A549 (cell line): ENCODE results near the gene KIAA1586. TPM values are rescaled to one million over a fixed set of nuclear protein-coding genes. Genes with fewer than 3 reads are reported as not detected.
A peak's percentile ranks its signal among the peaks of the same experiment; 100 is the strongest.

Source experiments
- ATAC-seq, 2 experiments: fragments of 200-7000 bp in 1 of 2; fragments of >200 bp in 1 of 2; cut with Nextera tagmentation in 1 of 2; cut with Tn5 transposase in 1 of 2; 3 replicates each; pipeline versions ENCODE4 v1.8.0 to v1.9.1; 2018 to 2020; ENCODE audit warnings: mild to moderate bottlenecking in 1 of 2, moderate library complexity in 1 of 2
- CTCF ChIA-PET: fragments of 300-600 bp; sonication (Branson Sonifier 250); formaldehyde crosslinking; extraction: SDS; loops from one replicate; lab custom pipeline; 2021; ENCODE audit warnings: antibody characterized with exemption, inconsistent platforms; lab: Yijun Ruan, JAX
- POLR2A ChIA-PET: fragments of 350-600 bp; formaldehyde crosslinking; extraction: SDS; loops from one replicate; lab custom pipeline; 2021; ENCODE audit warnings: antibody characterized with exemption, inconsistent platforms; lab: Yijun Ruan, JAX
- DNase-seq, 2 experiments: peaks; one replicate each; pipeline versions ENCODE4 v3.0.0 to v3.0.0-alpha.2; 2011 to 2016; ENCODE audit warnings: low read depth in 1 of 2, low spot score in 1 of 2
- FAIRE-seq: peaks from 2 replicates; lab custom pipeline; 2011; peaks lifted over from hg19 to GRCh38; lab: Jason Lieb, UNC
- H3K27ac ChIP-seq, 2 experiments: fragments of >200 bp; sonication (Bioruptor Twin); formaldehyde crosslinking; 3 replicates each; pipeline ENCODE4 v1.5.1; 2016 to 2017
- H3K4me1 ChIP-seq: fragments of >200 bp; sonication (Bioruptor Twin); formaldehyde crosslinking; 3 replicates; pipeline ENCODE4 v1.6.1; 2016
- H3K4me2 ChIP-seq: fragments of >200 bp; sonication (Bioruptor Twin); formaldehyde crosslinking; 3 replicates; pipeline ENCODE4 v1.6.1; 2016
- H3K4me3 ChIP-seq: fragments of >200 bp; sonication (Bioruptor Twin); formaldehyde crosslinking; 3 replicates; pipeline ENCODE4 v1.5.1; 2016
- H3K9me3 ChIP-seq: fragments of >200 bp; sonication (Bioruptor Twin); formaldehyde crosslinking; 3 replicates; pipeline ENCODE4 v1.6.1; 2016
- CHD2 ChIP-seq: fragments of 150-350 bp; IDR thresholded peaks from 2 replicates; pipeline ENCODE4 v1.6.1; 2014; ENCODE audit warnings: low read length; ENCODE audit not compliant: partially characterized antibody
- CHD4 ChIP-seq: fragments of 200-600 bp; sonication (generic); IDR thresholded peaks from 2 replicates; pipeline ENCODE4 v1.6.1; 2016; ENCODE audit warnings: antibody characterized with exemption, mild to moderate bottlenecking, borderline replicate concordance
- EP300 ChIP-seq, 2 experiments: fragments of >200 bp; sonication (Bioruptor Twin); formaldehyde crosslinking; IDR thresholded peaks; 2 replicates in 1 of 2; 3 replicates in 1 of 2; pipeline ENCODE4 v1.6.1; 2016 to 2017
- FOSB ChIP-seq: fragments of 250-450 bp; sonication (Bioruptor Pico); IDR thresholded peaks from 2 replicates; pipeline ENCODE4 v1.5.0; 2020; ENCODE audit warnings: mild to moderate bottlenecking, moderate library complexity
- FOSL2 ChIP-seq, 2 experiments: fragments of 450-650 bp in 1 of 2; fragments of >200 bp in 1 of 2; sonication (Bioruptor Twin) in 1 of 2; formaldehyde crosslinking; IDR thresholded peaks; 2 replicates each; pipeline versions ENCODE4 v1.5.0 to v1.6.1; 2016 to 2020; ENCODE audit warnings: mild to moderate bottlenecking in 1 of 2, moderate library complexity in 1 of 2
- FOXS1 ChIP-seq: fragments of 250-450 bp; sonication (Bioruptor Pico); IDR thresholded peaks from 2 replicates; pipeline ENCODE4 v1.5.0; 2020; ENCODE audit warnings: mild to moderate bottlenecking, moderate library complexity
- GATA3 ChIP-seq: IDR thresholded peaks from 2 replicates; pipeline ENCODE4 v1.6.1; 2012; ENCODE audit warnings: borderline replicate concordance
- HDAC2 ChIP-seq: fragments of 200-600 bp; sonication (generic); IDR thresholded peaks from 2 replicates; pipeline ENCODE4 v1.6.1; 2016
- HOXA7 ChIP-seq: fragments of 250-450 bp; sonication (Bioruptor Pico); IDR thresholded peaks from 2 replicates; pipeline ENCODE4 v1.5.0; 2020; ENCODE audit warnings: mild to moderate bottlenecking, moderate library complexity
- HOXB13 ChIP-seq: fragments of 250-450 bp; sonication (Bioruptor Pico); IDR thresholded peaks from 2 replicates; pipeline ENCODE4 v1.5.0; 2020; ENCODE audit warnings: low read depth, mild to moderate bottlenecking, moderate library complexity
- JUNB ChIP-seq: fragments of >200 bp; sonication (Bioruptor Twin); formaldehyde crosslinking; IDR thresholded peaks from 2 replicates; pipeline ENCODE4 v1.6.1; 2016
- KDM1A ChIP-seq: fragments of 200-600 bp; sonication (generic); IDR thresholded peaks from 2 replicates; pipeline ENCODE4 v1.6.1; 2016; ENCODE audit warnings: low read depth, mild to moderate bottlenecking
- MAZ ChIP-seq: fragments of 150-350 bp; IDR thresholded peaks from 2 replicates; pipeline ENCODE4 v1.6.1; 2014; ENCODE audit warnings: antibody characterized with exemption, low read depth, low read length, borderline replicate concordance
- MYC ChIP-seq: IDR thresholded peaks from 2 replicates; pipeline ENCODE4 v1.6.1; 2012; ENCODE audit warnings: mild to moderate bottlenecking, inconsistent platforms, low read length, improper control_type of control experiment, borderline replicate concordance
- NFE2L2 ChIP-seq: fragments of 150-350 bp; conservative IDR thresholded peaks from 2 replicates; pipeline ENCODE4 v1.6.1; 2014; ENCODE audit warnings: low read length
- NR3C1 ChIP-seq: fragments of >200 bp; sonication (Bioruptor Twin); formaldehyde crosslinking; IDR thresholded peaks from 3 replicates; pipeline ENCODE4 v1.6.1; 2017
- PBX3 ChIP-seq: IDR thresholded peaks from 2 replicates; pipeline ENCODE4 v1.6.1; 2012
- POLR2AphosphoS2 ChIP-seq: conservative IDR thresholded peaks from 2 replicates; pipeline ENCODE4 v1.6.1; 2012; ENCODE audit warnings: low read length, improper control_type of control experiment, inconsistent platforms
- RARB ChIP-seq: fragments of 250-450 bp; sonication (Bioruptor Pico); IDR thresholded peaks from 2 replicates; pipeline ENCODE4 v1.8.0; 2021; ENCODE audit warnings: mild to moderate bottlenecking, moderate library complexity
- RCOR1 ChIP-seq: fragments of 150-350 bp; IDR thresholded peaks from 2 replicates; pipeline ENCODE4 v1.6.1; 2014; ENCODE audit warnings: antibody characterized with exemption, low read length, low read depth
- RFX5 ChIP-seq: fragments of 450-650 bp; IDR thresholded peaks from 2 replicates; pipeline ENCODE4 v1.7.1; 2014; ENCODE audit warnings: antibody characterized with exemption, mild to moderate bottlenecking, moderate library complexity
- RNF2 ChIP-seq: fragments of 200-600 bp; sonication (generic); IDR thresholded peaks from 2 replicates; pipeline ENCODE4 v1.6.1; 2016; ENCODE audit warnings: low read depth, mild to moderate bottlenecking, antibody characterized with exemption, moderate library complexity, borderline replicate concordance
- SMC3 ChIP-seq: fragments of >200 bp; sonication (Bioruptor Twin); formaldehyde crosslinking; IDR thresholded peaks from 3 replicates; pipeline ENCODE4 v1.6.1; 2018; ENCODE audit warnings: inconsistent platforms
- ZC3H11A ChIP-seq: fragments of 450-650 bp; IDR thresholded peaks from 2 replicates; pipeline ENCODE4 v1.6.1; 2014; ENCODE audit warnings: antibody characterized with exemption, mild to moderate bottlenecking
- ZSCAN20 ChIP-seq: fragments of 250-450 bp; sonication (Bioruptor Pico); IDR thresholded peaks from 2 replicates; pipeline ENCODE4 v1.8.0; 2022; ENCODE audit warnings: mild to moderate bottlenecking, moderate library complexity
- WGBS: methylation state at CpG from one replicate; pipeline ENCODE4 v1.1.6; 2017; ENCODE audit errors: missing lambda C conversion rate; 5-methylcytosine and 5-hydroxymethylcytosine counted together
- polyA plus RNA-seq, 4 experiments: library from polyadenylated mRNA; depleted of rRNA in 3 of 4; stranded (reverse); fragments of >200 nt; fragmentation: RNase III in 1 of 4; extraction: RNeasy Plus Mini Kit Qiagen cat#74134 plus additional on column Dnase treatment in 1 of 4; gene quantifications; 2 replicates in 3 of 4; 3 replicates in 1 of 4; pipeline ENCODE4 v1.2.3, GENCODE V29; 2011 to 2017
- TF ChIP-seq, protein P1 (sequence below): fragments of 150-350 bp; IDR thresholded peaks from 2 replicates; pipeline ENCODE4 v1.6.1; 2014; ENCODE audit warnings: low read depth, mild to moderate bottlenecking, low read length
- TF ChIP-seq, protein P2 (sequence below): fragments of 250-450 bp; sonication (Bioruptor Pico); IDR thresholded peaks from 2 replicates; pipeline ENCODE4 v1.5.0; 2020; ENCODE audit warnings: low read depth, mild to moderate bottlenecking, moderate library complexity
- TF ChIP-seq, protein P3 (sequence below): IDR thresholded peaks from 2 replicates; pipeline ENCODE4 v1.6.1; 2012

Gene KIAA1586
- polyA plus RNA-seq, 2 of the 4 experiments (the other 2 are of a cell fraction) = 4.7 to 6.3 TPM

- peaks cover 3% of the 10 kb centered on the region; the same call in 1 of the 3 replicates for H3K9me3 ChIP-seq
- H3K4me3 ChIP-seq = no peak overlapping the region
- no peak for ATAC-seq
- FAIRE-seq = no peak
- 76% methylated on average over 5 of the region's 5 CpGs for WGBS
- H3K27ac ChIP-seq = no peak overlapping the region
- H3K4me2 ChIP-seq = 0 out of 3 replicates have a peak overlapping the region, but pooled peaks have one; percentile 58
- ChIA-PET CTCF (no interaction called here), POLR2A (no interaction called here)
- H3K4me1 ChIP-seq = peaks cover 12% of the 10 kb centered on the region; the same call in 1 of the 3 replicates
- no peak for DNase-seq
- TF ChIP-seq NR3C1 (no peak), ZC3H11A (no peak), RNF2 (no peak), NFE2L2 (no peak), RFX5 (no peak), MYC (no peak)
Observed at GRCh38 chr6:57048577-57048976, 2.1 kb downstream of the KIAA1586 start.

- WGBS = 88% methylated on average over 3 of the region's 3 CpGs
- CTCF ChIA-PET = no interaction called here
- no peak for DNase-seq
Observed at GRCh38 chr6:57063847-57064246, 17.4 kb downstream of the KIAA1586 start.

DNA sequence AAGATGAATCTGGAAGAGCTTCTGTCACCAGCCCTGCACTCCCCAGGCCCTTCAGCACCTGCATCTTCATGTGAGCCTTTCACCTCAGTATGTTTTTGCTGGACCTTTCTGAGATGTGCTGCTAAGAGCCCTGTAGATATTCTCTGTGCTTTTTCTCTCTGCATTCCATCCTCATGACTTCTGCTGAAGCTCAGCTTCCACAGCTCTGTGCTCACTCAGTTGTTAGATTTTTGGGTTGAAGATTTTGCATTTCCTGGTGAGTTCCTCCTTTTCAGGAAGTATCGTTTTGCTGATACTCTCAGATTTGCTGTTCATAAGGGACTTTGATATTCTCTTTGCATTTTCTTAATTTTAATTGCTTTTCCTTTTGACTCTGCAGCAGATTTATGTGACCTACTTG is 18.3 kb downstream of the KIAA1586 start:
- POLR2A ChIA-PET = no interaction called here

More at GRCh38 chr6:57063847-57064246, 17.4 kb downstream of the KIAA1586 start:
- ATAC-seq (no peak), FAIRE-seq (no peak)
- POLR2A ChIA-PET = no interaction called here
- Histone ChIP-seq H3K4me3 (no peak overlapping the region), H3K27ac (no peak overlapping the region), H3K4me1 (no peaks in the 10 kb centered on the region), H3K9me3 (no peaks in the 10 kb centered on the region), H3K4me2 (no peak overlapping the region)
- no peak for TF ChIP-seq RFX5
- TF ChIP-seq FOXS1 (CRISPR knock-in tag) = no peak
- no peak for TF ChIP-seq CHD4
- no peak for TF ChIP-seq ZSCAN20
- TF ChIP-seq FOSB (CRISPR knock-in tag) = no peak
- TF ChIP-seq, protein P1, sequence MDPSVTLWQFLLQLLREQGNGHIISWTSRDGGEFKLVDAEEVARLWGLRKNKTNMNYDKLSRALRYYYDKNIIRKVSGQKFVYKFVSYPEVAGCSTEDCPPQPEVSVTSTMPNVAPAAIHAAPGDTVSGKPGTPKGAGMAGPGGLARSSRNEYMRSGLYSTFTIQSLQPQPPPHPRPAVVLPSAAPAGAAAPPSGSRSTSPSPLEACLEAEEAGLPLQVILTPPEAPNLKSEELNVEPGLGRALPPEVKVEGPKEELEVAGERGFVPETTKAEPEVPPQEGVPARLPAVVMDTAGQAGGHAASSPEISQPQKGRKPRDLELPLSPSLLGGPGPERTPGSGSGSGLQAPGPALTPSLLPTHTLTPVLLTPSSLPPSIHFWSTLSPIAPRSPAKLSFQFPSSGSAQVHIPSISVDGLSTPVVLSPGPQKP = no peak
- TF ChIP-seq MAZ = no peak
- no peak for TF ChIP-seq CHD2
- no peak for TF ChIP-seq FOSL2 (IDR thresholded peaks at IDR 0.05)
- TF ChIP-seq FOSL2 (CRISPR knock-in tag; IDR thresholded peaks at IDR 0.05) = no peak
- TF ChIP-seq KDM1A = no peak

DNA sequence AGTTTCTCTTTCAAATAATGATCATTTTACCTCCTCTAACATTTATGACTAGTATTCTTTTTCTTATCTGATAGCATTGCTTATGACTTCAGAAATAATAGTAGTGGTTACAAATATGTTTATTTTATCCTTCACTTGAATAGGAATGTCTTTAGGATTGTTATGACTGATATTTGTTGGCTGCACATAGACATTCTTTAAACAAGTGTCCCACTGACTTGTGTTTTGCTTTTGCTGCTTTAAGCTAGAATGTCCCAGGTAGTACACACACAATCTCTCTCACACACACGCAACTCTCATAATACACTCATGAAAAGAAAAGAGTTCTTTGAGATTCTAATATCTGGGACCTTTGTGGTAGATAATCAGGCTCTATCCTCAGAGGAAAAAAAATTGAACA is 21.6 kb downstream of the KIAA1586 start:
- FAIRE-seq (no peak), DNase-seq (no peak), ATAC-seq (no peak)
- Histone ChIP-seq H3K4me2 (no peak overlapping the region), H3K27ac (no peak overlapping the region), H3K9me3 (no peaks in the 10 kb centered on the region), H3K4me1 (no peaks in the 10 kb centered on the region), H3K4me3 (no peak overlapping the region)
- CTCF ChIA-PET = no interaction called here
- POLR2A ChIA-PET = no interaction called here
- WGBS = 96% methylated on average over 1 of the region's 1 CpG
- TF ChIP-seq HDAC2 (no peak), HOXB13 (CRISPR knock-in tag) (no peak), EP300 (IDR thresholded peaks at IDR 0.05) (no peak), HOXA7 (CRISPR knock-in tag) (no peak), PBX3 (no peak), FOXS1 (CRISPR knock-in tag) (no peak), ZC3H11A (no peak), RCOR1 (no peak), POLR2AphosphoS2 (no peak), NR3C1 (no peak), RARB (no peak), GATA3 (no peak), SMC3 (no peak)
- TF ChIP-seq, protein P2, sequence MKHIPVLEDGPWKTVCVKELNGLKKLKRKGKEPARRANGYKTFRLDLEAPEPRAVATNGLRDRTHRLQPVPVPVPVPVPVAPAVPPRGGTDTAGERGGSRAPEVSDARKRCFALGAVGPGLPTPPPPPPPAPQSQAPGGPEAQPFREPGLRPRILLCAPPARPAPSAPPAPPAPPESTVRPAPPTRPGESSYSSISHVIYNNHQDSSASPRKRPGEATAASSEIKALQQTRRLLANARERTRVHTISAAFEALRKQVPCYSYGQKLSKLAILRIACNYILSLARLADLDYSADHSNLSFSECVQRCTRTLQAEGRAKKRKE (CRISPR knock-in tag) = no peak
- TF ChIP-seq, protein P3, sequence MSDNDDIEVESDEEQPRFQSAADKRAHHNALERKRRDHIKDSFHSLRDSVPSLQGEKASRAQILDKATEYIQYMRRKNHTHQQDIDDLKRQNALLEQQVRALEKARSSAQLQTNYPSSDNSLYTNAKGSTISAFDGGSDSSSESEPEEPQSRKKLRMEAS = no peak

More for the DNA sequence above, 18.3 kb downstream of the KIAA1586 start:
- Histone ChIP-seq H3K27ac (no peak overlapping the region), H3K4me2 (no peak overlapping the region), H3K9me3 (no peaks in the 10 kb centered on the region), H3K4me3 (no peak overlapping the region), H3K4me1 (no peaks in the 10 kb centered on the region)
- CTCF ChIA-PET = interaction anchor here (0.6 kb wide), 1 partner anchor 125 kb away, joined by 3 read pairs; no protein-coding TSS in a partner anchor
- DNase-seq (no peak), ATAC-seq (no peak), FAIRE-seq (no peak)
- WGBS = 94% methylated on average over 1 of the region's 1 CpG
- TF ChIP-seq JUNB (no peak), POLR2AphosphoS2 (no peak)
